HG03565 (cell line): Measurements from ENCODE around the gene CRABP1.
"Not testable (repeated sequence)": the region's sequence is repeated elsewhere in the genome, so short reads cannot be mapped to it uniquely, and the experiment has no call there.

Source experiments
- ATAC-seq: cut with Tn5 transposase; IDR thresholded peaks from one replicate; pipeline ENCODE4 v1.9.1; 2021; ENCODE audit warnings: mild to moderate bottlenecking, moderate library complexity; ENCODE audit not compliant: unreplicated experiment

The CRABP1 gene

GRCh38 chr15:78369161-78369560 lies 29.0 kb downstream of the CRABP1 start:
- ATAC-seq, result no peak

- ATAC-seq, result no peak
Observed at GRCh38 chr15:78370013-78370412, 29.9 kb downstream of the CRABP1 start.

GRCh38 chr15:78372880-78373279 lies 32.7 kb downstream of the CRABP1 start:
- no peak for ATAC-seq

GRCh38 chr15:78374436-78375393 lies 34.6 kb downstream of the CRABP1 start:
- ATAC-seq, result no peak

- not testable (repeated sequence) for ATAC-seq
Observed at GRCh38 chr15:78380143-78380542, 40.0 kb downstream of the CRABP1 start.

- ATAC-seq, result no peak
Observed at GRCh38 chr15:78382114-78382880, 42.1 kb downstream of the CRABP1 start.

- ATAC-seq, result no peak
Observed at GRCh38 chr15:78384651-78385050, 44.5 kb downstream of the CRABP1 start.

GRCh38 chr15:78387246-78388037 lies 47.3 kb downstream of the CRABP1 start:
- ATAC-seq, result no peak

GRCh38 chr15:78388865-78389264 lies 48.7 kb downstream of the CRABP1 start:
- no peak for ATAC-seq

GRCh38 chr15:78389322-78389721 lies 49.2 kb downstream of the CRABP1 start:
- ATAC-seq, result no peak

GRCh38 chr15:78389738-78390137 lies 49.6 kb downstream of the CRABP1 start:
- ATAC-seq, result no peak

GRCh38 chr15:78390242-78390641 lies 50.1 kb downstream of the CRABP1 start:
- ATAC-seq, result no peak

- no peak for ATAC-seq
Observed at GRCh38 chr15:78390826-78391225, 50.7 kb downstream of the CRABP1 start.

GRCh38 chr15:78391781-78392180 lies 51.6 kb downstream of the CRABP1 start:
- no peak for ATAC-seq

GRCh38 chr15:78392430-78392829 lies 52.3 kb downstream of the CRABP1 start:
- ATAC-seq, result no peak

GRCh38 chr15:78393137-78393536 lies 53.0 kb downstream of the CRABP1 start:
- ATAC-seq, result no peak

GRCh38 chr15:78394026-78394425 lies 53.9 kb downstream of the CRABP1 start:
- ATAC-seq, result no peak

GRCh38 chr15:78394981-78395616 lies 54.9 kb downstream of the CRABP1 start:
- no peak for ATAC-seq

GRCh38 chr15:78396186-78396814 lies 56.1 kb downstream of the CRABP1 start:
- ATAC-seq, result no peak

- no peak for ATAC-seq
Observed at GRCh38 chr15:78396976-78397375, 56.8 kb downstream of the CRABP1 start.
